GM12875 (cell line): ENCODE data around the gene DCHS2.

ENCODE experiments used
- H3K4me3 ChIP-seq: one replicate; pipeline ENCODE4 v1.5.1; 2011; ENCODE audit warnings: low read depth, low read length, control low read depth
- CTCF ChIP-seq: IDR thresholded peaks from 2 replicates; pipeline ENCODE4 v1.5.1; 2011; ENCODE audit warnings: low read depth, mild to moderate bottlenecking, control low read depth, inconsistent platforms, low read length, moderate library complexity, borderline replicate concordance; ENCODE audit not compliant: insufficient read depth

Gene DCHS2

GRCh38 chr4:154376486-154376885 is 115.1 kb downstream of the DCHS2 start:
- TF ChIP-seq CTCF = no peak
- no peak overlapping the region for H3K4me3 ChIP-seq

- TF ChIP-seq CTCF = no peak
Measured at GRCh38 chr4:154368060-154368459, 123.5 kb downstream of the DCHS2 start.

DNA sequence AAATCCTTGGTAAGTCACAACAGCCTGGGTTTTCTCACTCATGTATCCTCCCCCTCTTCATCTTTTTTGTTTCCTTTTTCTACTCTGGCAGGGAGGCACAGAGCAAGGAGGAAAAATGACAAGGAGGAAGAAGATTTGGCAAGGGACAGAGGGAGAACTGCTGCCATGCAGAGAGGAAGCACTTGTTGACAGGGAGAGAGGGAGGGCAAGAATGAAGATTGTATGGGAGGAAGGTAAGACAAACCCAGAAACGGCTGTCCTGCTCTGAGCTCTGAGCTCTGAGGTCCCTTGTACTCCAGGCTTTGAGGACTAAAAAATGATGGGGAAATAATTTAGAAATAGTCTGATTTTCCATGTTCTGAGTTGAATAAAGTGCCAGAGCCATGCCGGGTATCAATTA is 123.9 kb downstream of the DCHS2 start:
- no peak overlapping the region for H3K4me3 ChIP-seq
- TF ChIP-seq CTCF = no peak

More at GRCh38 chr4:154368060-154368459, 123.5 kb downstream of the DCHS2 start:
- no peak overlapping the region for H3K4me3 ChIP-seq

GRCh38 chr4:154366956-154367355 is 124.6 kb downstream of the DCHS2 start:
- TF ChIP-seq CTCF = no peak
- no peak overlapping the region for H3K4me3 ChIP-seq

DNA sequence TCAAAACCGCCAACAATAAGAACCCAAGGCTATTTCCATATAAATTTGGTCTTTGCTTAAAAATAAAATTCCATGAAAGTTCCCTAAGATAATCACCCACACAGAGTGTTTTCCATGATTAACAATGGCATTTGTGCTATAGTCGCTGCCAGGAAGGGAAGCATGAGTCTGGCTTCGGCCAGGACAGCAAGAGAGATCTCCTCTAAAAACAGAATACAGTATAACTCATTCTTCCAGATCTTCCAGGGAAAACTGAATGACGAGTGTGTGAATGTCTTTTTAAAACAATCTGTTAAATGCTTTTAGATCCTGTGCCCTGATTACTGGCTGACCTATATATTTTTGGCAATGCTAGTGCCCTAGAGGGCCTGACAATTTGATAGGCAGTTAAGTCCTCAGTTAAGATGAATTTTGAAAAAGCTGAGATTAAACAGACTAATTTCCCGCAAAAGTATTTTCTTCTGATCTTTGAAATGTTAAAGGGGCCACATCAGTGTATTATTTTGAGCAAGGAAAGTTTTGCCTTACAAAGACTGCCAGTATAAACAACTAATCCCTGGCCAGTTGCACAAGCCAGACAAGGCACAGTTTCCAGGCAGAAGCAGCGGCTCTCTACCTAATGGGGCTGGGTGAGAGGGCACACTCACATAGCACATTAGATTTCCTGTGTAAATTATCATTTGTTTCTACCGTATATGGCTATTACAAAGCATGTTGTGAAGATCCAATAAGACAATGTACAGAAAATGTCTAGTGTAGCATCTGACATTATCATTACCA is 127.3 kb downstream of the DCHS2 start:
- H3K4me3 ChIP-seq = no peak overlapping the region
- no peak for TF ChIP-seq CTCF

- TF ChIP-seq CTCF = no peak
- H3K4me3 ChIP-seq = no peak overlapping the region
Measured at GRCh38 chr4:154361450-154361849, 130.1 kb downstream of the DCHS2 start.

- TF ChIP-seq CTCF = no peak
- no peak overlapping the region for H3K4me3 ChIP-seq
Measured at GRCh38 chr4:154360491-154360890, 131.1 kb downstream of the DCHS2 start.
